ENCODE data around the gene KAT2B.

DNA sequence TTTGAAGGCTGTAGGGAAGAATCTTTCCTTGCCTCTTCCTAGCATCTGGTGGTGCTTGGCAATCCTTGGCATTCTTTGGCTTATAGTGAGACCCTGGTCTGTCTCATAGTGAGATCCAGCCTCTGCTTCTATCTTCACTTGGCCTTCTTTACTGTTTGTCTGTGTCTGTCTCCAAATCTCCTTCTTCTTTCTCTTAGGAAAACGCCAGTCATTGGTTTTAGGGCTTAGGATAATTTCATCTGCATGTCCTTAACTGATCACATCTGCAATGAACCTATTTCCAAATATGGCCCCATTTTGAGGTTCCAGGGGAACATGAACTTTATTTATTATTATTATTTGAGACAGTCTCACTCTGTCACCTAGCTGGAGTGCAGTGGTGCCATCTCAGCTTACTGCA lies 25.8 kb downstream of the KAT2B start:
- TF ChIP-seq, protein P1, sequence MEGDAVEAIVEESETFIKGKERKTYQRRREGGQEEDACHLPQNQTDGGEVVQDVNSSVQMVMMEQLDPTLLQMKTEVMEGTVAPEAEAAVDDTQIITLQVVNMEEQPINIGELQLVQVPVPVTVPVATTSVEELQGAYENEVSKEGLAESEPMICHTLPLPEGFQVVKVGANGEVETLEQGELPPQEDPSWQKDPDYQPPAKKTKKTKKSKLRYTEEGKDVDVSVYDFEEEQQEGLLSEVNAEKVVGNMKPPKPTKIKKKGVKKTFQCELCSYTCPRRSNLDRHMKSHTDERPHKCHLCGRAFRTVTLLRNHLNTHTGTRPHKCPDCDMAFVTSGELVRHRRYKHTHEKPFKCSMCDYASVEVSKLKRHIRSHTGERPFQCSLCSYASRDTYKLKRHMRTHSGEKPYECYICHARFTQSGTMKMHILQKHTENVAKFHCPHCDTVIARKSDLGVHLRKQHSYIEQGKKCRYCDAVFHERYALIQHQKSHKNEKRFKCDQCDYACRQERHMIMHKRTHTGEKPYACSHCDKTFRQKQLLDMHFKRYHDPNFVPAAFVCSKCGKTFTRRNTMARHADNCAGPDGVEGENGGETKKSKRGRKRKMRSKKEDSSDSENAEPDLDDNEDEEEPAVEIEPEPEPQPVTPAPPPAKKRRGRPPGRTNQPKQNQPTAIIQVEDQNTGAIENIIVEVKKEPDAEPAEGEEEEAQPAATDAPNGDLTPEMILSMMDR (IDR thresholded peaks at IDR 0.05; ENCODE audit: low read depth, low read length): no peak
- no peak for TF ChIP-seq EZH2phosphoT487 (IDR thresholded peaks at IDR 0.05; ENCODE audit: low read depth)
